Endometrium (tissue), 2 donors: ENCODE data around the gene PYM1.

ENCODE experiments used
- FAIRE-seq: peaks from 2 replicates; lab custom pipeline; 2012; peaks lifted over from hg19 to GRCh38; lab: Jason Lieb, UNC
- donor health status: control.
- donor health status: control.

Gene PYM1

DNA sequence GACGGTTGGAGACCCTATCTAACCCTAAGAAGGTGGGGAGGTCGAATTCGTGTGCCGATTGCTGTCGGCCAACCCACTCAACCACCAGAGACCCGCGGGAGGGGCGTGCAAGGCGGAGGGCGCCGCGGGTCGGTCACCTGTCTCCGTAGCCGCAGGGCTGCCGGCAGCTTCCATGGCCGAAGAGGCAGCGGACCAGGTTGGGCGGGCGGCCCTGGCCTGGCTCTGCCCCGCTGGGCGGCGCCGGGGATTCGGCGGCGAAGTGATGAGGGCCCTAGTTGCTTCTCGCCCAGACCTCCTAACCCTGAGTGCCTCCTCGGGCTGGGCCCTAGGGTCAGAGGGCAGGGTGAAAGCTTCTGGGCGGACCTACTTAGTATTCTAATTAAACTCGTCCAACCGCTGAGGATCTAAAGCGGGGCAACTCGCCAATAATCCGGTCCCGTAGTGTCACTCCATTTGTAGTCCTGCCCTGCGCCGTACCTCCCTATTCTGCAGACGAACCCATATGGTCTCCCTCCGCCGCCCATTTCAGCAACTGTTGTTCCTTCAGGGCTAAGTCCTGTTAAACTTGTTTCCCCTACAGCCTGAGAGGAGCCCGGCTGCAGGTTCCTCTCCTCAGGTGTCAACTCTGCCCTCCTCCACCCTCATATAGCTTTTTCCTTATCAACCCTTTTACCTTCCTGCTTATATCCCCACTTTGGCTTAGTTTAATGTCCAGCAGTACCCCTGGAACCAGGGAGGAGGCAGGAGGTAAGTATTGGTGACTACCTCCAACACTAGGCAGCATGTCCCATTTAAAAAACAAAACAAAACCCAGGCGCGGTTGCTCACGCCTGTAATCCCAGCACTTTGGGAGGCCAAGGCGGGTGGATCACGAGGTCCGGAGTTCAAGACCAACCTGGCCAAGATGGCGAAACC, at the start of gene PYM1:
TSS of gene PYM1 (minus strand) at position 307 of the 915 bp plus-strand sequence. CDS start at position 174, 133 bp downstream.
- FAIRE-seq: no peak

DNA sequence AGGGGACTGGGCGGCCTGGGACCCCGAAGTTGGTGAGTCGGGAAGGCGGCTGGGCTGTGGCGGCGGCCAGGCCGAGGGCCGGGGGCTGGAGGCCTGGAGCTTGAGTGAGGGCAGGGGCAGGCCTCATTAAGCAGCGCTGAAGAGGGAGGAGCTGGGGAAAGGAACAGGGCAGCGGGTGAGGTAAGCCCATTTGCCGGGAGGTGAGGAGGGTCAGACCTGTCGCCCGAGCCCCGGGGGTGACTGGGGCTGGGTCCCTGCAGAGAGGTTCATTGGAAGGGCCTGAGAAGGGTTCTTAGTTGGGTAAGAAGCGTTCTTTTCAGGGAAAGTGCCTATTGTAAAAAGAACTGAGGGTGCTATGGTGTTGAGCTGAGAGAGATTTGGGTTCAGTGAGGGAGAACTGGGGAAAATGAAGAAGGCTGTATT, 46.6 kb upstream of the PYM1 start:
- no peak for FAIRE-seq

DNA sequence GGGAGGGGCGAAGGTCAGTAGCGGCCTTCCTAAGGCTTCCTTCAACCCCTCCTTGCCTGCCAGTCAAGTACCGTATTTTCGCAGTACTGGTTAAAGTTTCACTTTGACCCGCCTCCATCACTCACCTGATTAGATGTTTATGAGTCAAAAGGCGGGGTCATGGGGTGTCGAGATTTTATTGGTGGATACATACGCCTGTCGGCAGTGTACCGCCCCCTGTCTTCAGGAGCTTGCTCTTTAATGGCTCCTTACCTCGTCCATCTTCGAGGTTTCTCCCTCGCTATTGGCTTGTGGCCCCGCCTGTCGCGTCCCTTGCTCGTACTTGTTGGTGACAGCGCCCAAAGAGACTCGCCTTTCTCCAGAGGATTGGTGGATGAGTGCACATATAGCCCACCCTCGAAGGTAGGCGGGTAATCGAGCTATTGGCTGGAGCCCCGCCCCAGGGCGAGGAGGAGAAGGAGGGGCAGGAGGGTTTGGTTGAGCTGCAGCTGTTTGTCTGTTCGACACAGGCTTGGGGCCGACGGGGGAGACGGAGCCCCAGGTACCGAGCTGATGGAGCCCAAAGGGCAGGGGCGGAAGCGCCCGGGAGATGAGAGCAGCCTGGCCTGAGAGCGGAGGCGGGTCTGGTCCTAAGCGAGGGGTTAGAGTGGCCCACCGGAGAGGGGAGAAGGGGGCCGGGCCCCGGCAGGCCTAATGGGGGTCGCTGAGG, 46.1 kb upstream of the PYM1 start, which contains the start of gene RAB5B:
TSS of gene RAB5B (plus strand) at position 480 of the 709 bp plus-strand sequence. CDS start 12,883 bp downstream, outside the sequence.
- peak; percentile 100 for FAIRE-seq

DNA sequence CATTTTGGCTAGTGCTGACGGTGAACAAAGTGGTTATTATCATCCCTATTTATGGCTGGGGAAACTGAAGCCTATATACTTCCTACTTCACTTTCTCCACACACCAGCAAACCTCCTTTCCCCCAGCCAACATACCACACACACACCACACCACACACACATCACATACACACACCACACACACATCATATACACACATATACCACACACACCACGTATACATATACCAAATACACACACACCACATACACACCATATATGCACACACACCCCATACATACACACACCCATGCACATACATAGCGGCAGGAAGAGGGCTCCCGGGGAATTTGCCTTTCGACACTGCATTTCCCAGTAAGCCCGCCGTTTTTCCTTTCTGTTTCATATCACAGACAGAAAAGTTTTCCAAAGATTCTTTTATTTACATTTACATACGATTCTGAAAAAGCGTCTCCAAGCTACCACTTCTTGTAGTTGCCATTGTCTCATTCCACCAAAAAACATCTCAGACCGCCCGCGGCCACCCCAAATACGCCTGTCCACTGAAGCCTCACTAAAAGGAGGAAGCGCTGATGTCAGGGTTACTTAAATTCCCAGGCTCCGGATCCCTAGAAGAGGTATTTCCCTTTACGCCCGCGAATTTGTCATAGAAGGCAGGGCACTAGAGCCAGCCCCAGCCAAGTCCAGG, 45.4 kb upstream of the PYM1 start:
- no peak for FAIRE-seq

DNA sequence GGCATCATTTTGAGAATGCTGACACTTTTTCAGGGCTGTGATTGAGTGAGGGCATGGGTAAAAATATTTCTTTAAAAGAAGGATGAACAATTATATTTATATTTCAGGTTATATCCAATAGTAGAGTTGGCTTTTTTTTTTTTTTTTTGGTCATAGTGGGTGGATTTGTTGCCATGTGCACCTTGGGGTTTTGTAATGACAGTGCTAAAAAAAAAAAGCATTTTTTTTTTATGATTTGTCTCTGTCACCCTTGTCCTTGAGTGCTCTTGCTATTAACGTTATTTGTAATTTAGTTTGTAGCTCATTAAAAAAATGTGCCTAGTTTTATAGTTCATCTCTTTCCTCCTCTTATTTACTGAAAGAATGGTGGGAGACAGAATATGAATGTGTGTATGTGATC, 44.8 kb upstream of the PYM1 start:
- no peak for FAIRE-seq

DNA sequence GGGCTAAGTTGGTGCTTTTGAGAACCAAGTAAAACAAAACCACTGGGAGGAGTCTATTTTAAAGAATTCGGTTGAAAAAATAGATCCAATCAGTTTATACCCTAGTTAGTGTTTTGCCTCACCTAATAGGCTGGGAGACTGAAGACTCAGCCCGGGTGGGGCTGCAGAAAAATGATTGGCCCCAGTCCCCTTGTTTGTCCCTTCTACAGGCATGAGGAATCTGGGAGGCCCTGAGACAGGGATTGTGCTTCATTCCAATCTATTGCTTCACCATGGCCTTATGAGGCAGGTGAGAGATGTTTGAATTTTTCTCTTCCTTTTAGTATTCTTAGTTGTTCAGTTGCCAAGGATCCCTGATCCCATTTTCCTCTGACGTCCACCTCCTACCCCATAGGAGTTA, 44.3 kb upstream of the PYM1 start:
- no peak for FAIRE-seq

DNA sequence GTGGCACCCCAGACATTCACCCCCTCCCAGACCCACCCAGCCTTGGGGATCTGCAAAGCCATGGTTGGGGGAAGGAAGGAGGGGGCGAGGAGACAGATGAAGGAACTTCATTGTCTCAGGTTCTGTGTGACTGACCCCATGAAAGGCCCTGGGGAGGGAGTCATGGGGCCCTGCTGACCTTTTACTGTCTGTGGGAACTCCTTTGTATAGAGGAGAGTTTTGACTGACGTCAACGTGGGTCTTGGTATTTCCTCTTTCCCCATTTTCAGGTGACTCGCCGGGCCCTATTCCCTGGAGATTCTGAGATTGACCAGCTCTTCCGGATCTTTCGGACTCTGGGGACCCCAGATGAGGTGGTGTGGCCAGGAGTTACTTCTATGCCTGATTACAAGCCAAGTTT, 43.1 kb upstream of the PYM1 start:
- no peak for FAIRE-seq

DNA sequence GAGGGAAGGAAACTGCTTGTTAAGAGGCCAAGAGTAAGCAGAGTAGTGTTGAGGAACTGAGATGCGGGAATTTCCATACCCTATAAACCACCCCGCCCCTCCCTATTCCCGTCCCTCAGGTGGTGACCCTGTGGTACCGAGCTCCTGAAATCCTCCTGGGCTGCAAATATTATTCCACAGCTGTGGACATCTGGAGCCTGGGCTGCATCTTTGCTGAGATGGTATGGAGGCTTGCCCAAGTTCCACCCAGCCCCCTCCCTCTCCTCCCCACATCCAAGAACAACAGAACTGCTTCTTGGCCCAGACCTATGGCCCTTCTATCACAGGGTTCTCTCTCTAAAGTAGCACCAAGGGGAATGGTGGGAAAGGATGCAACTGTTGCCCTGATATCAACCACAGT, 41.7 kb upstream of the PYM1 start:
- FAIRE-seq: no peak

DNA sequence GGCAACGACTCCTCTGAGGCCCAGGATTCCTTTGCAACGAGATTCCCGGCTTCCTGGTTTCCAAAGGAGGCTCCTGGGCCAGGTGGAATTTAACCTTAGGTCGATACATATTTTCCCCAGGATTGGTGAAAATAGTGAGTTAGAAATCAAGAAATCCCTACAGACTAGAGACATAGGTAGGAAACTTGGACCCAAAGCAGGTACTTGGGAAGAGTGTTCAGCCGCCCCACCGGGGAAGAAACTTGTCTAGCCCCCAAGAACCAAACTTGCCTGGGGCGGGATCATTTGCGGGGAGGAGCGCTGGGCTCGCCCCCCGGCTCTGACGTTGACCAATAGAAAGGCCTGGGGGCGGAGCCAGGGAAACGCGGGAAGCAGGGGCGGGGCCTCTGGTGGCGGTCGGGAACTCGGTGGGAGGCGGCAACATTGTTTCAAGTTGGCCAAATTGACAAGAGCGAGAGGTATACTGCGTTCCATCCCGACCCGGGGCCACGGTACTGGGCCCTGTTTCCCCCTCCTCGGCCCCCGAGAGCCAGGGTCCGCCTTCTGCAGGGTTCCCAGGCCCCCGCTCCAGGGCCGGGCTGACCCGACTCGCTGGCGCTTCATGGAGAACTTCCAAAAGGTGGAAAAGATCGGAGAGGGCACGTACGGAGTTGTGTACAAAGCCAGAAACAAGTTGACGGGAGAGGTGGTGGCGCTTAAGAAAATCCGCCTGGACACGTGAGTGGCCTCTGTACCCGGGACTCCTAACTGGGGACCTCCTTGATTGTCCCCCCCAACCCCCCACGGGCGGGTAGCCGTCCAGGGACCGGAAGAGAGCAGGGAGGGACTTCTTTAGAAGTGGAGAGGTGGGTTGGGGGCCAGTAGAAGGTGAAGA, 39.0 kb upstream of the PYM1 start, which contains the start of gene CDK2:
TSS of gene CDK2 (plus strand) at position 423 of the 874 bp plus-strand sequence. CDS start at position 602, 179 bp downstream.
- FAIRE-seq: no peak

DNA sequence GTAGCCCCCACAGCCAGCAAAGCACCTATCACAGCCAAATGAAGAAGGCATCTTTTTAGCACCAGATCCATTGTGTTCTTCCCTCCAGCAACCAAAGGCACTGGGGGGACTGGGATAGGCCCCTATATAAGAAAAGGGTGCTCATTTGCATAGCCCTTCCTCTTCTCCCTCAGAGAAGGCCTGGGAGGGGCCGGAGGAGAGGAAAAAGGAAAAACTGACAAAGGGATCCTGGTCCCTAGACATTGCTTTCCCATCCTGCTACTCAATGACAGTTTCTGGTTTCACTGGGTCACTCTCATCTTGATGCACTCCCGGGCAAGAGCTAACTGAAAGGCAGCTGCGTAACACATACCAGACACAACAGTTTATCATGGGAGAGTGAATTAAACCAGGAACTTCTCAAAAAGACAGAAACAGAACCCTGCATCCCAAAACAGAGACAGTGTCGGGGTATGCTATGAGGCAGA, 38.3 kb upstream of the PYM1 start, which contains the start of gene PMEL:
TSS of gene PMEL (minus strand) at position 102 of the 467 bp plus-strand sequence. CDS start at position 71, 31 bp downstream.
- no peak for FAIRE-seq

DNA sequence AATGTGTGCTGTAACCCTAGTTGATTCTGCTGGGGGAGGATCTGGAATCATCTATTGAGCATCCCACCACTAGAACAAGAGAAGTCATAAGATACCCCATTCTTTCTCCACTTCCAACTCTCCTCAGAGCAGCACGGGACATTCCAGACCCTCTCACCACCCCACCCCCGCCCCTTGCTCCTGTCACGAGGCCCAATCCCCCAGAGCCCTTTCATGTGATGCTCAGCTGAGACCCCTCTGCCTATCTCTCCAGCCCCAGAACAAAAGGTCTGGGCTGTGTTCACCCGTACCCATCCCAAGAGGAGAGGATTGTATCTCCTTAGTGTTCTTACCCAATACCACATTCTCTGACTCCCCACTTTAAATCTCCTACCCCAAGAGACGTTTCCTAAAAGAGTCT, 37.5 kb upstream of the PYM1 start:
- no peak for FAIRE-seq

DNA sequence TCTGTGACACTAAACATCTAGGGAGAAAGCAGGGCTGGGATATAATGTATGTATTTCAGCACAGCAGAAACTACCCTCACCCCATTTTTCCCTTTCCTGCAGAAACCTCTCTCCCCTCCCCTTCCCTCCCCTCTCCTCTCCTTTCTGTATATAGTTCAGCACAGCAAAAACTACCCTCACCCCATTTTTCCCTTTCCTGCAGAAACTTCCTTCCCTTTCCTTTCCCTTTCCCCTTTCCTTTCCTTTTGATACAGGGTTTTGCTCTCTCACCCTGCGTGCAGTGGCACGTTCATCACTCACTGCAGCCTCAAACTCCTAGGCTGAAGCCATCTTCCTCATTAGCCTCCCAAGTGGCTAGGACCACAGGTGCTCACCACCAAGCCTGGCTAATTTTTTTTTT, 36.1 kb upstream of the PYM1 start:
- FAIRE-seq: no peak

DNA sequence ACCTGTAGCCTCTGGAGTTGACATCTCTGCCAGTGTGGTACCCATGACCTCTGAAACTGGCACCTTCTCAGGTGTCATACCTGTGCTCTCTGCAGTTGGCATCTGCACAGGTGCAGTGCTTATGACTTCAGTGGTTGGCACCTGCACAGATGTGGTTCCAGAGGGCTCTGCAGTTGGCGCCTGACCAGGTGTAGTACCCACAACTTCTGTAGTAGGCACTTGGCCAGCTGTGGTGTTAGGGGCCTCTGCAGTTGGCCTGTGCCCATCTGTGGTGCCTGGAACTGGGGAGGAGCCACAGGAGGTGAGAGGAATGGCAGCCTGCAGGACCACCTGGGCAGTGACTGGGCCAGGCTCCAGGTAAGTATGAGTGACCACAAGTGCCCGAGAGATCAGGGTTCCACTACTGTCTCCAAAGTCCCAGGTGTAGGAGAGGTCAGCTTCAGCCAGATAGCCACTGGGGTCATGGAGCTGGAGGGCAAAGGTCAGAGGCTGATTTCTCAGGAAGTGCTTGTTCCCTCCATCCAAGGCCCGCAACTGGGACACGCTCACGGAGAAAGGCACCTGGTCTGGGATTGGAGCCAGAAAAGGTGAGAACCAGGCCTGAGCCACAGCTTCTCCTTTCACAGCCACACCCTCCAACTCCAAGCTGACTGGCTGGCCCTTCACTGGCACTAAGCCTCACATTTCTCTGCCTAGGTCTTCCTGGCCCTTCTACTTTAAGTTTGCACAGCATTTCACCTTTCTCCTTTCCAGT, 29.6 kb upstream of the PYM1 start:
- FAIRE-seq: no peak

DNA sequence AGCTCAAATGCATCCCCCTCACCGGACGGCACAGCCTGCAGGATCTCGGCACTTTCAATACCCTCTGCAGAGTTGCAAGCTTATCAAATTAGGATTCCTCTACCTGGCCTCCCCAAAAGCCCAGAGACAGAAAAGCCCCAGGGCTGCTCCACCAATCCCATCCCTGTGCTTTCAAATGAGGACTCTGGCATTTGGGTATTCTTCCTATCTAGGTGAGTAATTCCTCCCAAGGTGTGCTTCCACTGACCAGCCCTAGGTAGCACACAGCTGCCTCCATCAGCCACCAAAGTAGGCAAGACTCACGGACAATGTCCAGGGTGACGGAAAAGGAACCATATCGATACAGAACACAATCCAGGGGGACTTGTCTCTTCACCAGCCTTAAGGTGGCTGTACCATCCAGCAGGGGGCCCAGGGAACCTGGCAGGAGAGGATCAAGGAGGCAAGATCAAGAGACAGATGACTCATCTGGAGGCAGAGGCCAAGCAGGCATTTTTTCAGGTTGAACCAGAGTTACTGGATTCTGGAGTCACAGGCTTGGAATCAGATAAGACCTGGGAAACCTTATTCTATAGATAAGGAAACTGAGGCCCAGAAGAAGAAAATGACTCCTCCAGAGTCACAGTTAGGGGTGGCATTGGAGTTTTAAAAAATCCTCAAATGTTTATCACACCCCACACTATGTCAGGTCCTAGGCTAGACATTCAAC, 28.3 kb upstream of the PYM1 start:
- FAIRE-seq: no peak

DNA sequence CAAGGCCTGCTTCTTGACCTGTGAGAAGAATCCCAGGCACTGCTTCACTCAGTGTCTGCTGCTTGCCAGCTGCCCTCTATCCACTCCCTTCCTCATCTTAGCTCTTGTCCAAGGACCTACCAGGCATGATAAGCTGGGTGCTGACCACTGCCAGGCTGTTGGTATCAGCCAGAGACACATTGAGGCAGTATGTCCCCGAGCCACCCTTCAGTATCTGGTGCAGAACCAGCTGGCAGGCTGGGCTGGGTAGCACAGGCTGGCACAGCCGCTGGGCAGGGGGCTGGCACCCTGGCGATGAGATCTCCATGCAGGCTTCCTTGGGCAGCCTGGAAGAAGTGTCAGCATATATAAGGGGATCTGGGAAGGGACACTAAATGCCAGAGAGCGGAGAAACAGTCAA, 27.6 kb upstream of the PYM1 start:
- no peak for FAIRE-seq

DNA sequence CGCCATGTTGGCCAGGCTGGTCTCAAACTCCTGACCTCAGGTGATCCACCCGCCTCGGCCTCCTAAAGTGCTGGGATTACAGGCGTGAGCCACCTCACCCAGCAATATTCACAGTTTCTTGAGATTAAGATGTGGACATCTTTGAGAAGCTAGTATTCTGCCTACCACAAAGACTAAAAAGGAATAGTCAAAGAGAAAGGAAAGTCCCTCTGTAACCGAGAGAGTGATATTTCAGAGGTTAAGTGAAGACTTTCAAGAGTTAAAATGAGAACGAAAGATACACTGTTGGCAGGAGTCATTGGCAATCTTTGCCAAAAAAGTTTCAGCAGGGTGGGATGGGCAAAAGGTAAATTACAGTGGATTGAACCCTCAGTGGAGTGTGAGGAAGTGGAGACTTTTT, 18.9 kb upstream of the PYM1 start:
- no peak for FAIRE-seq

DNA sequence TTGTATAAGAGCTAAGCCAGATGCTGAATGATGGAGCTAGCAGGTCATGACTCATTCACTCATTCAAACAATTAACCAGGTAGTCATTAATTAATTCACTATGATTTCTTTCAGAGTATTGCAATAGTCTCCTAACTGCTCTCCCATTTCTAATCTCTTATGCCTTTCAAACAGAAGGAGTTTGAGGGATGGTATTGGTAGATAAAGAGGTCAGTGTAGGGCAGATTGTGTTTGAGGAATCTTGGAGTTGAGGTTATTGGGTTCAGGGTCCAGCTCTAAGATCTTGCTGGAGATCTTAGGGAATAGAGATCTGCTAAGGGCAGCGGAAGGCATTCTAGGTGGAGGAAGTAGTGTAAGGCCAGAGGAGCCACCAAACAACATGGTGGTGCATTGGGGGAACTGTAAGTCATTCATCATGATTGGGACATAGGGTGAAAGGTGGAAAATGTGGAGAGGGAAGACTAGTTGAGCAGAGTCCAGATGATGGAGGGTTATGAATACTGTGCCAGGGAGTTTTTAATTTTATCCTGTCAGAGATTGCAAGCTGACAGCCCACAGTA, 15.0 kb upstream of the PYM1 start:
- no peak for FAIRE-seq

DNA sequence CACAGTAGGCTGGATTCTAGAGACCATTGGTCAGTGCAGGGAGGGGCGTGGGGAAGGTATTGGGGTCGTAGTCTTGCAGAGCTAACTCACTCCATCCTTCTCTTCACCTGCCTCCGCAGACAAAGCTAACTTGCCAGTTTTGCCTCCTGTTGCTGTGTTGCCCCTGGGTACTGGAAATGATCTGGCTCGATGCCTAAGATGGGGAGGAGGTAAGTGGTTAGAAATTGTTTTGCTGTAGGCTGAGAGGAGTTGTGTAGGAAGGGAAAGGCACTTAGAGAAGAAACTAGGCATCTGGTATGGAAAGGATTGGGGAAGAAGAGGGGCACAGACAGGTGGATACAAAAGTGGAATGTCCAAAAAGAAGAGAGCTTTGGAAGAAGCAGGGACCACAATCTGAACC, 14.4 kb upstream of the PYM1 start:
- no peak for FAIRE-seq

DNA sequence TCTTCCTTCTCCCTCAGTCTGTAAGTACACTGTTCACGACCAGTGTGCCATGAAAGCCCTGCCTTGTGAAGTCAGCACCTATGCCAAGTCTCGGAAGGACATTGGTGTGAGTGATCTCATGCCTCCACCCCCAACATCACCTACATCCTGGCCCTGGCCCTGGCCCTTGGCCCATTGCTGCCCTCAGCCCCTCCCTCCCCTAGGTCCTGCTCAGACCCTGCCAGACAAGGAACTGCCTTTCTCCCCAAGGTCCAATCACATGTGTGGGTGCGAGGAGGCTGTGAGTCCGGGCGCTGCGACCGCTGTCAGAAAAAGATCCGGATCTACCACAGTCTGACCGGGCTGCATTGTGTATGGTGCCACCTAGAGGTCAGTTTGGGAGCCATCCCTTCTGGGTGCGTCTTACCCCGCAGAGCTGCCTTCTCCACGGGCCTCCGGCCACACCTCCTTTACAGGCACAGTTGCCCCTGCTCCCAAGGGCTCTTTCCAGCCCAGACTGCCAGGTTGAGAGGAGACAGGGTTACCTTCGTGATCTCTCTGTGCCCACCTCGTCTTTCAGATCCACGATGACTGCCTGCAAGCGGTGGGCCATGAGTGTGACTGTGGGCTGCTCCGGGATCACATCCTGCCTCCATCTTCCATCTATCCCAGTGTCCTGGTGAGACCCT, 12.5 kb upstream of the PYM1 start:
- FAIRE-seq: no peak
